OCI-LY7 (cell line): ENCODE data around the gene OSBPL3. TPM values are rescaled to one million over a fixed set of nuclear protein-coding genes. Genes with fewer than 3 reads are reported as not detected.

Source experiments
- BruUV-seq: library from RNA; stranded (reverse); fragments of 400-500 nt; replicated peaks from 2 replicates; lab custom pipeline; 2021; lab: Mats Ljungman, UMichigan
- CTCF ChIA-PET: fragments of 300-600 bp; sonication (Branson Sonifier 250); formaldehyde crosslinking; loops from one replicate; lab custom pipeline; 2022; ENCODE audit warnings: antibody characterized with exemption; ENCODE audit not compliant: unreplicated experiment; lab: Charles Lee
- POLR2A ChIA-PET: fragments of 300-600 bp; sonication (Branson Sonifier 250); formaldehyde crosslinking; loops from one replicate; lab custom pipeline; 2022; ENCODE audit warnings: antibody characterized with exemption; lab: Charles Lee
- DNase-seq: peaks from one replicate; pipeline ENCODE4 v3.0.0-alpha.2; 2015; ENCODE audit warnings: low spot score
- H2AFZ ChIP-seq: fragments of 200-600 bp; sonication (generic), shearing (Covaris generic); 2 replicates; pipeline ENCODE4 v1.6.1; 2014; ENCODE audit warnings: mild to moderate bottlenecking, antibody characterized with exemption, low read length, moderate library complexity
- H3K27ac ChIP-seq: fragments of 200-600 bp; sonication (generic); 2 replicates; pipeline ENCODE4 v1.5.1; 2014; ENCODE audit warnings: mixed run types, low read depth, mild to moderate bottlenecking, moderate library complexity, low read length, inconsistent platforms; ENCODE audit not compliant: poor library complexity, severe bottlenecking
- H3K36me3 ChIP-seq: fragments of 200-600 bp; sonication (generic); 2 replicates; pipeline ENCODE4 v1.6.1; 2014; ENCODE audit warnings: mild to moderate bottlenecking, antibody characterized with exemption, low read length, moderate library complexity, mixed read lengths; ENCODE audit not compliant: insufficient read depth
- H3K4me1 ChIP-seq: fragments of 200-600 bp; sonication (generic); 2 replicates; pipeline ENCODE4 v1.5.1; 2014; ENCODE audit warnings: mild to moderate bottlenecking, low read length; ENCODE audit not compliant: insufficient read depth, poor library complexity, severe bottlenecking
- H3K4me2 ChIP-seq: fragments of 200-600 bp; sonication (generic); 2 replicates; pipeline ENCODE4 v1.6.1; 2014; ENCODE audit warnings: mild to moderate bottlenecking, low read length
- H3K4me3 ChIP-seq: fragments of 200-600 bp; sonication (generic); 2 replicates; pipeline ENCODE4 v1.5.1; 2014; ENCODE audit warnings: mild to moderate bottlenecking, low read depth, low read length; ENCODE audit not compliant: poor library complexity, severe bottlenecking
- H3K79me2 ChIP-seq: fragments of 200-600 bp; sonication (generic); 2 replicates; pipeline ENCODE4 v1.6.1; 2016; ENCODE audit warnings: low read depth, mild to moderate bottlenecking, low read length, moderate library complexity, mixed read lengths; ENCODE audit not compliant: insufficient read depth
- H3K9me2 ChIP-seq: fragments of 200-600 bp; sonication (generic); 2 replicates; pipeline ENCODE4 v1.6.1; 2016; ENCODE audit warnings: mild to moderate bottlenecking, low read length, mixed read lengths; ENCODE audit not compliant: insufficient read depth
- H3K9me3 ChIP-seq: fragments of 200-600 bp; sonication (generic); 2 replicates; pipeline ENCODE4 v1.6.1; 2014; ENCODE audit warnings: mild to moderate bottlenecking, mixed run types, low read length, mixed read lengths
- H4K20me1 ChIP-seq: fragments of 200-600 bp; sonication (generic); 2 replicates; pipeline ENCODE4 v1.6.1; 2014; ENCODE audit warnings: mild to moderate bottlenecking, antibody characterized with exemption, low read length, moderate library complexity, mixed read lengths; ENCODE audit not compliant: insufficient read depth
- CTCF ChIP-seq: fragments of 200-600 bp; sonication (generic); conservative IDR thresholded peaks from 2 replicates; pipeline ENCODE4 v1.5.1; 2014; ENCODE audit warnings: mild to moderate bottlenecking, antibody characterized with exemption, low read length, moderate library complexity, mixed read lengths
- EZH2phosphoT487 ChIP-seq: fragments of 200-600 bp; sonication (generic); IDR thresholded peaks from 2 replicates; pipeline ENCODE4 v1.6.1; 2018; ENCODE audit warnings: low read depth, borderline replicate concordance, mild to moderate bottlenecking, mixed run types, antibody characterized with exemption, low read length, moderate library complexity, mixed read lengths
- intact Hi-C: fragments of 100-400 bp; cut with micrococcal nuclease; formaldehyde crosslinking; loops from one replicate; pipeline ENCODE4 v1.10.0; 2022; ENCODE audit not compliant: unreplicated experiment
- total RNA-seq, 2 experiments: library from RNA; depleted of rRNA in 1 of 2; stranded (reverse); fragments of >200 nt in 1 of 2; shearing (Covaris generic) in 1 of 2; gene quantifications; 2 replicates each; pipeline ENCODE4 v1.2.3, GENCODE V29; 2014 to 2022

The OSBPL3 gene
- total RNA-seq, 2 experiments from 2014 or later = 28.7 to 79.9 TPM

GRCh38 chr7:25005658-25006057, 25.7 kb upstream of the OSBPL3 start:
- no peak for DNase-seq
- POLR2A ChIA-PET = interaction anchor here (0.5 to 0.7 kb wide), 2 partner anchors 54 to 96 kb away, joined by 3 read pairs; no protein-coding TSS in a partner anchor
- TF ChIP-seq EZH2phosphoT487 (no peak), CTCF (no peak)
- no TSS peak for BruUV-seq
- Histone ChIP-seq H3K36me3 (no peaks in the 10 kb centered on the region), H3K27ac (no peak overlapping the region), H3K4me3 (no peak overlapping the region), H4K20me1 (no peaks in the 10 kb centered on the region), H3K9me3 (0 out of 2 replicates have a peak, but pooled peaks cover 3% of the 10 kb centered on the region), H3K79me2 (no peaks in the 10 kb centered on the region), H2AFZ (no peak overlapping the region), H3K9me2 (no peaks in the 10 kb centered on the region), H3K4me1 (no peaks in the 10 kb centered on the region), H3K4me2 (no peak overlapping the region)
- intact Hi-C loops = no loop called here
- CTCF ChIA-PET = no interaction called here

- TF ChIP-seq CTCF (no peak), EZH2phosphoT487 (no peak)
- no peak overlapping the region for H3K27ac ChIP-seq
- no peaks in the 10 kb centered on the region for H4K20me1 ChIP-seq
- no peaks in the 10 kb centered on the region for H3K79me2 ChIP-seq
- DNase-seq = no peak
- H3K4me2 ChIP-seq = no peak overlapping the region
- no peaks in the 10 kb centered on the region for H3K9me3 ChIP-seq
- intact Hi-C loops = no loop called here
- no peak overlapping the region for H3K4me3 ChIP-seq
- POLR2A ChIA-PET = interaction anchor here (0.7 to 1.8 kb wide), 2 partner anchors 10 to 59 kb away, joined by 3 to 4 read pairs; no protein-coding TSS in a partner anchor
- no peaks in the 10 kb centered on the region for H3K4me1 ChIP-seq
- BruUV-seq = no TSS peak
- H2AFZ ChIP-seq = no peak overlapping the region
- no peaks in the 10 kb centered on the region for H3K9me2 ChIP-seq
- H3K36me3 ChIP-seq = no peaks in the 10 kb centered on the region
- CTCF ChIA-PET = no interaction called here
Observed at GRCh38 chr7:25002786-25003185, 22.8 kb upstream of the OSBPL3 start.

GRCh38 chr7:24995466-24995865, 15.5 kb upstream of the OSBPL3 start:
- no peaks in the 10 kb centered on the region for H3K36me3 ChIP-seq
- H3K9me3 ChIP-seq = no peaks in the 10 kb centered on the region
- no peak overlapping the region for H3K27ac ChIP-seq
- no TSS peak for BruUV-seq
- no peak overlapping the region for H2AFZ ChIP-seq
- POLR2A ChIA-PET = interaction anchor here (0.8 kb wide), 1 partner anchor 13 kb away, joined by 3 read pairs; no protein-coding TSS in a partner anchor
- H3K9me2 ChIP-seq = no peaks in the 10 kb centered on the region
- H3K4me3 ChIP-seq = no peak overlapping the region
- CTCF ChIA-PET = no interaction called here
- TF ChIP-seq EZH2phosphoT487 = no peak
- no peak for TF ChIP-seq CTCF
- H4K20me1 ChIP-seq = no peaks in the 10 kb centered on the region
- H3K4me1 ChIP-seq = no peaks in the 10 kb centered on the region
- H3K4me2 ChIP-seq = no peak overlapping the region
- H3K79me2 ChIP-seq = no peaks in the 10 kb centered on the region
- intact Hi-C loops = no loop called here
- no peak for DNase-seq
